H9 (cell line): ENCODE measurements around the gene ROBO3. TPM values are rescaled to one million over a fixed set of nuclear protein-coding genes. Genes with fewer than 3 reads are reported as not detected.

Experiments
- DNase-seq: peaks from one replicate; pipeline ENCODE4 v3.0.0-alpha.2; 2017
- H2AFZ ChIP-seq: one replicate; pipeline ENCODE4 v1.6.1; 2013; ENCODE audit warnings: mild to moderate bottlenecking, low read length, control low read depth, moderate library complexity
- H2AK5ac ChIP-seq: 2 replicates; pipeline ENCODE4 v1.6.1; 2013; ENCODE audit warnings: low read length, control low read depth, mixed read lengths; ENCODE audit not compliant: insufficient read length
- H2BK120ac ChIP-seq: one replicate; pipeline ENCODE4 v1.6.1; 2013; ENCODE audit warnings: low read depth, mild to moderate bottlenecking, low read length, control low read depth, inconsistent platforms; ENCODE audit not compliant: poor library complexity, severe bottlenecking
- H2BK12ac ChIP-seq: 2 replicates; pipeline ENCODE4 v1.6.1; 2013; ENCODE audit warnings: low read length, control low read depth, mixed read lengths, low read depth; ENCODE audit not compliant: insufficient read length
- H2BK15ac ChIP-seq: 2 replicates; pipeline ENCODE4 v1.6.1; 2013; ENCODE audit warnings: low read depth, low read length, control low read depth
- H2BK20ac ChIP-seq: one replicate; pipeline ENCODE4 v1.6.1; 2013; ENCODE audit warnings: low read depth, mild to moderate bottlenecking, low read length, control low read depth, inconsistent platforms; ENCODE audit not compliant: poor library complexity, severe bottlenecking
- H2BK5ac ChIP-seq: 2 replicates; pipeline ENCODE4 v1.6.1; 2013; ENCODE audit warnings: low read length, control low read depth, mixed read lengths; ENCODE audit not compliant: insufficient read length
- H3K14ac ChIP-seq: 2 replicates; pipeline ENCODE4 v1.6.1; 2013; ENCODE audit warnings: low read length, control low read depth; ENCODE audit not compliant: insufficient read depth
- H3K18ac ChIP-seq: 2 replicates; pipeline ENCODE4 v1.6.1; 2013; ENCODE audit warnings: low read depth, mild to moderate bottlenecking, mixed read lengths, low read length, control low read depth; ENCODE audit not compliant: insufficient read length
- H3K23ac ChIP-seq: 2 replicates; pipeline ENCODE4 v1.6.1; 2013; ENCODE audit warnings: low read length, control low read depth, mixed read lengths, low read depth; ENCODE audit not compliant: insufficient read length
- H3K23me2 ChIP-seq: 2 replicates; pipeline ENCODE4 v1.6.1; 2013; ENCODE audit warnings: low read depth, mild to moderate bottlenecking, mixed read lengths, low read length, control low read depth; ENCODE audit not compliant: insufficient read length, poor library complexity, severe bottlenecking
- H3K27ac ChIP-seq: 2 replicates; pipeline ENCODE4 v1.5.1; 2013; ENCODE audit warnings: low read length, control low read depth, mixed read lengths, low read depth; ENCODE audit not compliant: insufficient read length
- H3K27me3 ChIP-seq: 2 replicates; pipeline ENCODE4 v1.6.1; 2013; ENCODE audit warnings: low read length, control low read depth, inconsistent platforms; ENCODE audit not compliant: insufficient read depth
- H3K4ac ChIP-seq: 2 replicates; pipeline ENCODE4 v1.6.1; 2013; ENCODE audit warnings: low read depth, mild to moderate bottlenecking, control low read depth, inconsistent platforms, low read length, moderate library complexity
- H3K4me1 ChIP-seq: 2 replicates; pipeline ENCODE4 v1.6.1; 2013; ENCODE audit warnings: low read length, control low read depth, inconsistent platforms; ENCODE audit not compliant: insufficient read depth
- H3K4me2 ChIP-seq: 2 replicates; pipeline ENCODE4 v1.6.1; 2013; ENCODE audit warnings: low read length, control low read depth, mixed read lengths; ENCODE audit not compliant: insufficient read length, insufficient read depth
- H3K56ac ChIP-seq: 2 replicates; pipeline ENCODE4 v1.6.1; 2013; ENCODE audit warnings: low read depth, mild to moderate bottlenecking, mixed read lengths, low read length, control low read depth; ENCODE audit not compliant: insufficient read length
- H3K79me1 ChIP-seq: 2 replicates; pipeline ENCODE4 v1.6.1; 2013; ENCODE audit warnings: low read depth, mild to moderate bottlenecking, moderate library complexity, low read length, control low read depth, inconsistent platforms; ENCODE audit not compliant: insufficient read depth, poor library complexity, severe bottlenecking
- H3K79me2 ChIP-seq: 2 replicates; pipeline ENCODE4 v1.6.1; 2013; ENCODE audit warnings: low read length, control low read depth, inconsistent platforms; ENCODE audit not compliant: insufficient read depth
- H3K9ac ChIP-seq: 2 replicates; pipeline ENCODE4 v1.6.1; 2013; ENCODE audit warnings: low read length, control low read depth, mixed read lengths; ENCODE audit not compliant: insufficient read length; ENCODE audit errors: extremely low read depth
- H3K9me3 ChIP-seq: one replicate; pipeline ENCODE4 v1.6.1; 2013; ENCODE audit warnings: low read depth, low read length, inconsistent platforms; ENCODE audit not compliant: control insufficient read depth
- H3T11ph ChIP-seq: one replicate; pipeline ENCODE4 v1.6.1; 2013; ENCODE audit warnings: mild to moderate bottlenecking, low read length, control low read depth, inconsistent platforms
- H4K20me1 ChIP-seq: one replicate; pipeline ENCODE4 v1.6.1; 2013; ENCODE audit not compliant: control insufficient read depth, insufficient read length, insufficient read depth
- H4K5ac ChIP-seq: 2 replicates; pipeline ENCODE4 v1.6.1; 2013; ENCODE audit warnings: low read depth, mild to moderate bottlenecking, mixed read lengths, low read length, control low read depth; ENCODE audit not compliant: insufficient read length
- H4K8ac ChIP-seq: replicated peaks from 2 replicates; pipeline ENCODE4 v1.6.1; 2013; ENCODE audit warnings: low read length, control low read depth, mixed read lengths, low read depth; ENCODE audit not compliant: insufficient read length
- H4K91ac ChIP-seq: 2 replicates; pipeline ENCODE4 v1.6.1; 2013; ENCODE audit warnings: low read depth, mild to moderate bottlenecking, moderate library complexity, mixed read lengths, low read length, control low read depth; ENCODE audit not compliant: insufficient read length
- H3K27ac Mint-ChIP-seq, 3 experiments: 2 replicates in 2 of 3; 3 replicates in 1 of 3; pipeline ENCODE4 v1.8.0; 2020 to 2021; ENCODE audit warnings: mixed read lengths in 3 of 3, mild to moderate bottlenecking in 1 of 3, moderate library complexity in 1 of 3
- H3K27me3 Mint-ChIP-seq: 2 replicates; pipeline ENCODE4 v1.8.0; 2021; ENCODE audit warnings: low read depth, mild to moderate bottlenecking, moderate library complexity, mixed read lengths
- H3K36me3 Mint-ChIP-seq, 3 experiments: 2 replicates in 2 of 3; 3 replicates in 1 of 3; pipeline ENCODE4 v1.8.0; 2020 to 2021; ENCODE audit warnings: low read depth in 3 of 3, mixed read lengths in 3 of 3; ENCODE audit not compliant: insufficient read depth in 1 of 3
- H3K4me1 Mint-ChIP-seq, 2 experiments: 2 replicates each; pipeline ENCODE4 v1.8.0; 2020; ENCODE audit warnings: mixed read lengths in 2 of 2
- H3K4me3 Mint-ChIP-seq, 2 experiments: 2 replicates in 1 of 2; 3 replicates in 1 of 2; pipeline ENCODE4 v1.8.0; 2020 to 2021; ENCODE audit warnings: mild to moderate bottlenecking in 2 of 2, mixed read lengths in 2 of 2, moderate library complexity in 1 of 2
- H3K9me3 Mint-ChIP-seq, 2 experiments: 2 replicates in 1 of 2; 3 replicates in 1 of 2; pipeline ENCODE4 v1.8.0; 2020; ENCODE audit warnings: mild to moderate bottlenecking in 2 of 2, mixed read lengths in 2 of 2, moderate library complexity in 1 of 2
- CTCF ChIP-seq: fragments of 200-600 bp; sonication (generic); conservative IDR thresholded peaks from 3 replicates; pipeline ENCODE4 v1.8.0; 2021; ENCODE audit warnings: antibody characterized with exemption, mild to moderate bottlenecking
- WGBS: extraction: QIAGEN DNeasy Blood & Tissue Kit; methylation state at CpG from one replicate; pipeline ENCODE4 v1.1.7; 2013; ENCODE audit warnings: missing lambda C conversion rate, low lambda C conversion rate, mixed read lengths; ENCODE audit not compliant: insufficient read length; ENCODE audit errors: extremely low coverage; 5-methylcytosine and 5-hydroxymethylcytosine counted together
- total RNA-seq: library from RNA; stranded (reverse); gene quantifications from 2 replicates; pipeline ENCODE4 v1.2.1, GENCODE V29; 2021

ROBO3 gene
- total RNA-seq, 1 experiment from 2014 or later, result 12.6 TPM

GRCh38 chr11:124895471-124895971 lies 30.3 kb downstream of the ROBO3 start:
- H2AFZ ChIP-seq, result no peak overlapping the region
- H3K4me2 ChIP-seq, result no peak overlapping the region
- H3K14ac ChIP-seq, result no peak overlapping the region

More at GRCh38 chr11:124895471-124895971, 30.3 kb downstream of the ROBO3 start:
- no peak overlapping the region for H3K23ac ChIP-seq
- no peak for TF ChIP-seq CTCF
- no peak overlapping the region for H2BK12ac ChIP-seq
- no CpG with 5 or more reads among the region's 20 CpGs for WGBS
- H3K9me3 ChIP-seq, result no peaks in the 10 kb centered on the region
- H2AK5ac ChIP-seq, result no peak overlapping the region
- H3K23me2 ChIP-seq, result no peaks in the 10 kb centered on the region
- H4K20me1 ChIP-seq, result no peaks in the 10 kb centered on the region
- no peaks in the 10 kb centered on the region for H3K9me3 Mint-ChIP-seq
- peaks cover 16 to 17% of the 10 kb centered on the region in 2 experiments for H3K4me1 Mint-ChIP-seq
- no peak overlapping the region for H2BK15ac ChIP-seq
- H3T11ph ChIP-seq, result no peak overlapping the region
- no peak overlapping the region for H4K91ac ChIP-seq
- H3K4me3 Mint-ChIP-seq, result no peak overlapping the region
- H2BK120ac ChIP-seq, result no peak overlapping the region
- H4K8ac ChIP-seq, result no peak overlapping the region
- H3K27me3 Mint-ChIP-seq, result peaks cover 15% of the 10 kb centered on the region
- H3K27ac ChIP-seq, result no peak overlapping the region
- H3K36me3 Mint-ChIP-seq, result no peaks in the 10 kb centered on the region
- DNase-seq, result peak; percentile 27
- H3K4me1 ChIP-seq, result peaks cover 4% of the 10 kb centered on the region; the same call in 1 of the 2 replicates
- no peak overlapping the region for H2BK5ac ChIP-seq
- no peak overlapping the region for H3K56ac ChIP-seq
- no peaks in the 10 kb centered on the region for H3K79me2 ChIP-seq
- H2BK20ac ChIP-seq, result no peak overlapping the region
- H3K79me1 ChIP-seq, result no peaks in the 10 kb centered on the region
- no peaks in the 10 kb centered on the region for H3K27me3 ChIP-seq
- H4K5ac ChIP-seq, result no peak overlapping the region
- no peak overlapping the region for H3K18ac ChIP-seq
- no peak overlapping the region for H3K9ac ChIP-seq
- no peak overlapping the region for H3K27ac Mint-ChIP-seq
- H3K4ac ChIP-seq, result no peak overlapping the region
